Stomach smooth muscle (tissue), 2 donors: Measurements from ENCODE around the gene HSD17B11.
"Not testable (repeated sequence)": the region's sequence is repeated elsewhere in the genome, so short reads cannot be mapped to it uniquely, and the experiment has no call there.

Experiments used
- H3K27ac ChIP-seq: one replicate; pipeline ENCODE4 v1.7.0; 2013; ENCODE audit warnings: mild to moderate bottlenecking, low read length, inconsistent platforms
- H3K27me3 ChIP-seq, 2 donors: one replicate each; pipeline ENCODE4 v1.7.0; 2013; ENCODE audit warnings: low read length in 2 of 2; ENCODE audit not compliant: insufficient read depth in 2 of 2, control insufficient read depth in 1 of 2
- H3K36me3 ChIP-seq, 2 donors: one replicate each; pipeline ENCODE4 v1.7.0; 2013; ENCODE audit warnings: low read length in 2 of 2; ENCODE audit not compliant: control insufficient read depth in 2 of 2, insufficient read depth in 2 of 2
- H3K4me1 ChIP-seq: one replicate; pipeline ENCODE4 v1.7.0; 2013; ENCODE audit warnings: low read length; ENCODE audit not compliant: control insufficient read depth, insufficient read depth
- H3K4me3 ChIP-seq, 2 donors: one replicate each; pipeline ENCODE4 v1.7.0; 2013; ENCODE audit warnings: low read length in 2 of 2
- H3K9ac ChIP-seq, 2 donors: one replicate each; pipeline ENCODE4 v1.7.0; 2013; ENCODE audit warnings: low read length in 2 of 2, mild to moderate bottlenecking in 1 of 2
- H3K9me3 ChIP-seq, 2 donors: one replicate each; pipeline ENCODE4 v1.7.0; 2013; ENCODE audit warnings: low read length in 2 of 2; ENCODE audit not compliant: control insufficient read depth in 2 of 2
- donor health status: healthy.
- donor health status: Pancreatic carcinoma.

The HSD17B11 gene

DNA sequence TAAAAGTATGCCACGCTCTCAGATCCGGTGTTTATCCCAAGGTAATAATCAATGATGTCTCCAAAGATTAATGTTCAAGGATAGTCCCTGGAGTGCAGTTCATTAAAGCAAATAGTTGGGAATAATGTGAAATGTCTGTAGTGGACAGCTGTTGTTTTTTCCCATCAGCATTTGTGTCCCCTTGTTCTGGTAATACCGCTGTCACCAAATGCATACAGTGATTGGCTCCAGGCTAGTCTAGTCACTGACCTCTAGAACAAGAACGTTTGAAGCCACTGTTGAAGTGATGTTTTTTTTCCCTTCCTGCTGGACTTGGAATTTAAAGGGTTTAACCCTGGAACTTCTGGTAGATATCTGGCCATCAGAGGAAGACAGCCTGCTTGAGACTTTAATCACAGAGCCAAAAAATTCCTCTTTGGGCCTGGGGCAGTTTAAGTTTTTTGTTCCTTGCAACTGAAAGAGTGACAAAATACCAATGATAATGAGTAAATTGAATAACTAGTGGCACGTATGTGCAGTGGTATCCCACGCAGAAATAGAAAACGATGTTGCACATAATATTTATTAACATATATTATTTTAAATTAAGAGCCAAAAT is 30.6 kb downstream of the HSD17B11 start:
- Histone ChIP-seq H3K4me1 (no peaks in the 10 kb centered on the region), H3K4me3 (no peak overlapping the region), H3K27me3 (no peaks in the 10 kb centered on the region), H3K27ac (no peak overlapping the region), H3K9ac (no peak overlapping the region), H3K36me3 (peaks cover 4 to 12% of the 10 kb centered on the region in 2 donors), H3K9me3 (no peaks in the 10 kb centered on the region)

DNA sequence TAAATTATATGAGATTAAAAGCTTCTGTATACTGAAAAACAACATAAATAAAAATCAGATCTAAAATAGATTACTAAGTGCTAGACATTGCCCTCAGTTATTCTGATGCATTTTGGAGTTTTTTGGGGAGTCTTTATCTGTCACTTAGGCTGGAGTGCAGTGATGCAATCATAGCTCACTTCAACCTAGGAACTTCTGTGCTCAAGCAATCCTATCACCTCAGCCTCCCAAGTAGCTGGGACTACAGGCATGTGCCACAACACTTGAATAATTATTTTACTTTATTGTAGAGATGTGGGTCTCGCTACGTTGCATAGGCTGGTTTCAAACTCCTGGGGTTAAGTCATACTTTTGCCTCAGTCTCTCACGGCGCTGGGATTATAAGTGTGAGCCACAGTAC is 31.7 kb downstream of the HSD17B11 start:
- Histone ChIP-seq H3K27ac (no peak overlapping the region), H3K9me3 (no peaks in the 10 kb centered on the region), H3K9ac (no peak overlapping the region), H3K36me3 (peaks cover 0 to 8% of the 10 kb centered on the region in 2 donors), H3K4me3 (no peak overlapping the region), H3K4me1 (peaks cover 3% of the 10 kb centered on the region), H3K27me3 (no peaks in the 10 kb centered on the region)

DNA sequence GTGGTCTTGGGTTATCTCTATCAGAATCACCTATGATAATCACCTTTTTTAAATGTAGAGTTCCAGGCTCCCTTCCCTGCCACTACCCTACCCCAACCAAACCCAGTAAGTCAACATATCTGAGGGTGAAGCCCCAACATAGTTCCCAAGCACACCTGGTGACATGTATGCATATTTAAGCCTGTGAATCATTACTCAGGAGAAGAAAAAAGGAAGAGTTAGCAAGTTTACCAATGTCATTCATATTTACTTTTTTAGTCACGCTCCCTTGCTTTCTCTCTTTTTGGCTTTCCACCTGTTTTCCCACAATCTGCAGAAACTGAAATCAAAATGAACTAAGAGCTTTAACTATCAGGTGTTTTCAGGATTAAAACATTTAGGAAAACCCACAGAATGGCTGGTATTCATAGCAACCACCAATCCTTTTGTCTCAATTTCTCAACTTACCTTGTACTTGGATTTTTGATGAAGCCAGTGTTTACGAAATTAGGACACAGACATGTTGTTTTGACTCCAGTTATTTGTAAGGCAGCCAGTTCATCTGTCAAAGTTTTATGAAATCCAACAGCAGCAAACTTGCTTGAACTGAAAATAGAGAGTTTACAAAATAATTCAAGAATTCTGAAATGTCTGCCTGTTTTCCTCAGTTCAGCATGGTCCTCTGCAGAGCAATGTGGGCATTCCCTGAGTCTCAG is 34.0 kb downstream of the HSD17B11 start:
- H3K36me3 ChIP-seq, result peaks cover 0 to 8% of the 10 kb centered on the region in 2 donors
- no peaks in the 10 kb centered on the region for H3K9me3 ChIP-seq
- peaks cover 3% of the 10 kb centered on the region for H3K4me1 ChIP-seq
- no peak overlapping the region for H3K9ac ChIP-seq
- H3K27ac ChIP-seq, result no peak overlapping the region
- no peaks in the 10 kb centered on the region for H3K27me3 ChIP-seq
- no peak overlapping the region for H3K4me3 ChIP-seq

DNA sequence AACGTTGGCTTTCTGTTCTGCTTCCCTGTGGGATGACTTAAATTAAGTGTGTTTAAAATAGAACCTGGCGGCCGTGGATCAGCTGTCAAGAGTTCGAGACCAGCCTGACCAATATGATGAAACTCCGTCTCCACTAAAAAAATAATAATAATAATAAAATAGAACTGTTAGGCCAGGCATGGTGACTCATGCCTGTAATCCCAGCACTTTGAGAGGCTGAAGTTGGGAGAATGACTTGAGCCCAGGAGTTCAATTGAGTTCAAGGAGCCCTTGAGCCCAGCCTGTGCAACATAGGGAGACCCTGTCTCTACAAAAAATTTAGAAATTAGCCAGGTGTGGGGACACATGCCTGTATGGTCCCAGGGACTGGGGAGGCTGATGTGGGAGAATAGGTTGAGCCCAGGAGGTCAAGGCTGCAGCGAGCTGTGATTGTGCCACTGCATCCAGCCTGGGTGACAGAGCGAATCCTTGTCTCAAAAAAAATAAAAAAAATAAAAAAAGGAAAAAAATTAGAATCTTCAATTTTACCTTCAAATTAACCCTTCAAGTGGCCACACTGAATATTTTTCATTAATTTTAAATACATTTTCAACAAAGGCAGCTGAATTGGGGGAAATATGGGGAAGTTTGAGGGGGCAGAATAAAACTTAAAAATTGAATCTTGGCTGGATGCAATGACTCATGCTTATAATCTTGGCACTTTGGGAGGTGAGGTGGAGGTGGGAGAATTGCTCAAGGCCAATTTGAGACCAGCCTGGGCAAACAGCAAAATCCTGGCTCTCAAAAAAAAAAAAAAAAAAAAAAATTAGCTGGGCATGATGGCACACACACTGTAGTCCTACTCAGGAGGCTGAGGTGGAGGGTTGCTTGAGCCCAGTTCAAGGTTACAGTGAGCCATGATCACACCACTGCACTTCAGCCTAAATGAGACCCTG is 36.6 kb downstream of the HSD17B11 start:
- H3K27me3 ChIP-seq, result no peaks in the 10 kb centered on the region
- no peak overlapping the region for H3K4me3 ChIP-seq
- no peak overlapping the region for H3K27ac ChIP-seq
- peaks cover 0 to 8% of the 10 kb centered on the region in 2 donors for H3K36me3 ChIP-seq
- no peak overlapping the region for H3K9ac ChIP-seq
- H3K4me1 ChIP-seq, result peaks cover 3% of the 10 kb centered on the region
- H3K9me3 ChIP-seq, result no peaks in the 10 kb centered on the region

DNA sequence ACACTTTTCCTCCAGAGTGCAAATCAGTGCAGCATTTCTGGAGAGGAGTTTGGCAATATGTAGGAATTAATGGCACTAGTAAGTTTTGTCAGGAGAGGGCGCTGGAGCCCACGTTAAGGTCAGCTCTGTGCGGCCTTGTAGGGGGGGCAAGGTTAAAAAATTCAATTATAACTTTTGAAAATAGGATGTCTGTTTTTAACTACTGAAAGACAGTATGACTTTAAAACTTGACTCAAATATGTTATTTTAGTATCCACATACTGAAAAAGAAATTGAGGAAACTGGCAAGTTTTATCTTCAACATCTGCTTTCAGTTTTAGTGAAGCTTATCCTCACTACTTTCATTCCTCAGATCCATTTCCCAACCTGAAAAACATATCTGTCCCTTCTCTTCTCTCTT is 37.4 kb downstream of the HSD17B11 start:
- H3K4me3 ChIP-seq, result no peak overlapping the region
- H3K36me3 ChIP-seq, result peaks cover 0 to 8% of the 10 kb centered on the region in 2 donors
- no peak overlapping the region for H3K27ac ChIP-seq
- no peaks in the 10 kb centered on the region for H3K27me3 ChIP-seq
- H3K4me1 ChIP-seq, result peaks cover 3% of the 10 kb centered on the region
- H3K9ac ChIP-seq, result no peak overlapping the region
- H3K9me3 ChIP-seq, result no peaks in the 10 kb centered on the region

DNA sequence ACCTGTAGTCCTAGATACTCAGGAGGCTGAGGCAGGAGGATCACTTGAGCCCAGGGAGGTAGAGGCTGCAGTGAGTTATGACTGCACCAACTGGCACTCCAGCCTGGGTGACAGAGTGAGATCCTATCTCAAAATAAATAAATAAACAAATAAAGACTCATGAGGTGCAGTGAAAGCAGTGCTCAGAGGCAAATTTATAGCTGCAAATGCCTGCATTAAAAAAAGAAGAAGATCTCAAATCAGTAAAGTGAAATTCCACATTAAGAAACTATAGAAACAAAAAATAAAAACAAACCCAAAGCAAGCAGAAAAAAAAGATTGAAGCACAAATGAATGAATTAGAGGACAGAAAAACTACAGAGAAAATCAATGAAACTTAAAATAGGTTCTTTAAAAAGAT is 45.8 kb downstream of the HSD17B11 start:
- H3K9me3 ChIP-seq, result no peaks in the 10 kb centered on the region
- no peak overlapping the region for H3K27ac ChIP-seq
- no peaks in the 10 kb centered on the region for H3K4me1 ChIP-seq
- H3K27me3 ChIP-seq, result no peaks in the 10 kb centered on the region
- H3K4me3 ChIP-seq, result no peak overlapping the region
- peaks cover 2 to 8% of the 10 kb centered on the region in 2 donors for H3K36me3 ChIP-seq
- no peak overlapping the region for H3K9ac ChIP-seq

DNA sequence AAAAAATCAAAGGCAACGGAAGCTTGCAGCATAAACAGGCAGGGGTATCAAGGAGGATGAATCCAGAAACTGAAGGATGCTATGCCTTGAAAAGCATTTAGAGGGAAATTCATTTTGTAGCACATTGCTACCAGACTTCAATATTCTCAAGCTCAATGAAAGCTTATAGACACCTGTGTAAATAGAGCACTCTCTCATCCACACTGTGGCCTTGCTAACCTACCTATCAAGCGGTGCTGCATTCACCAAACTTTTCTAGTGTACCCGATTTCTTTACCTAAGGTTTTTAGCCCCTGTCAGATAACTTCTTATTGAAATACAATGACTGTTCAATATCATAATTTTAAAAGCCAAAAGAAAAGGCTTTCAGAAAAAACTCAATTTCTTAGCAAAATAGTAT is 48.1 kb downstream of the HSD17B11 start:
- no peaks in the 10 kb centered on the region for H3K4me1 ChIP-seq
- H3K27ac ChIP-seq, result no peak overlapping the region
- peaks cover 6 to 15% of the 10 kb centered on the region in 2 donors for H3K36me3 ChIP-seq
- H3K9me3 ChIP-seq, result no peaks in the 10 kb centered on the region
- no peak overlapping the region for H3K4me3 ChIP-seq
- H3K27me3 ChIP-seq, result no peaks in the 10 kb centered on the region
- no peak overlapping the region for H3K9ac ChIP-seq

DNA sequence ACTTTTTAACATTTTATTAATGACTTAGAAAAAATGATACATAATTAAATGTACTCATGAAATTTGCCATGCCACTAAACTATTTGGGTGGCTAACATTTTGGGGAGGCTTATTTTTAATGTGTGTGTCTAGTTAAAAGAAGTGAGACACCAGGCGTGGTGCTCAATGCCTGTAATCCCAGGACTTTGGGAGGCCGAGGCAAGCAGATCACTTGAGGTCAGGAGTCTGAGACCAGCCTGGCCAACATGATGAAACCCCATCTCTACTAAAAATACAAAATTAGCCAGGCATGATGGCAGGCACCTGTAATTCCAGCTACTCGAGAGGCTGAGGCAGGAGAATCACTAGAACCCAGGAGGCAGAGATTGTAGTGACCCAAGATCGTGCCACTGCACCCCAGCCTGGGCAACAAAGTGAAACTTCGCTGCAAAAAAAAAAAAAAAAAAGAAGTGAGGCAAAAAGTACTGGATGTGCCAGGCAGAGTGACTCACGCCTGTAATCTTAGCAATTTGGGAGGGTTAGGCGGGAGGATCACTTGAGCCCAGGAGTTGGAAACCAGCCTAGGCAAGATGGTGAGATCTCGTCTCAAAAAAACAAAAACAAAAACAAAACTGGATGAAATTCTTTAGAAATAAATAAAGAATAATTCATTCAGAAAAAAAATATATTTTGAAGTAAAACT is 48.9 kb downstream of the HSD17B11 start:
- not testable (repeated sequence) for H3K9me3 ChIP-seq, H3K27ac ChIP-seq, H3K4me3 ChIP-seq, H3K4me1 ChIP-seq, H3K9ac ChIP-seq, H3K27me3 ChIP-seq
- H3K36me3 ChIP-seq, result peaks cover 6 to 15% of the 10 kb centered on the region in 2 donors

DNA sequence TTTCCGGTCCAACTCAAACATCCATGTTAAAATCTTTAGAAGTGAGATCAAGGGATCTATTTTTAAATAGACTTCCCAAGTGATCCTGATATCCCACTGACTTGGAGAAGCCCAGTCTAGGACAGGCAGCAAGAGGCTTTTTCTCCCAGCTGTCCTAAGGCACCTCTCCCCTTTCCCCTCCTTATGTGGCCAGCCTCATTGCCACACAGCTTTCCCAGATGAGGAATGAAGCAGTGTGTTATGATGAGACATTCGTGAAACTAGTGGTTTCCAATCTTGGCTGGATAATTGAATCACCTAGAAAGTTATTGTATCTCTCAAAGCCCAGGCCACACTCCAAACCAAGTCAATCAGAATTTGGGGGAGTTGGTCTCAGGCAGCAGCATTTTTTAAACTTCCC is 51.5 kb downstream of the HSD17B11 start:
- peaks cover 6 to 13% of the 10 kb centered on the region in 2 donors for H3K36me3 ChIP-seq
- H3K27ac ChIP-seq, result no peak overlapping the region
- no peak overlapping the region for H3K9ac ChIP-seq
- H3K4me3 ChIP-seq, result no peak overlapping the region
- H3K27me3 ChIP-seq, result no peaks in the 10 kb centered on the region
- no peaks in the 10 kb centered on the region for H3K9me3 ChIP-seq
- H3K4me1 ChIP-seq, result no peaks in the 10 kb centered on the region

DNA sequence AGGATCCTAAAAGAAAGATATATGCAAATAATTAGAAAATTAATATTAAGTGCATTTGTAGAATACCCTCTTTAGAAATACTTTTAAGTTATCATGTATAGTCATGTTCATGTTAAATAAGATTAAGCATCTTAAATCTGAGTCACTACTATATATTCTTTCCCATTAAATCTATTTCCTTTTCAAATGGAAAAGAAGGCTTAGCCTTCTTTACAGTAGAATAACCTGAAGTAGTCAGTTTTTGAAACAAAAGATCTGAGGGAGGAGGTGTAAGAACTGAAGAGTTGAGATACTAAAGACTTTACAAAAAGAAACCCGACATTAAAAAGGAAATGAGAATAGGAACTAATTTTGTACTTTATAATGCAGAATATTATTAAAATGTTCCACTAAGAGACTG is 53.6 kb downstream of the HSD17B11 start:
- peaks cover 9 to 13% of the 10 kb centered on the region in 2 donors for H3K36me3 ChIP-seq
- peaks cover 2 to 3% of the 10 kb centered on the region in 2 donors for H3K9me3 ChIP-seq
- H3K9ac ChIP-seq, result no peak overlapping the region
- H3K27me3 ChIP-seq, result no peaks in the 10 kb centered on the region
- H3K4me1 ChIP-seq, result no peaks in the 10 kb centered on the region
- no peak overlapping the region for H3K4me3 ChIP-seq
- H3K27ac ChIP-seq, result no peak overlapping the region
